A673 (cell line): ENCODE data around the gene SPRED2. TPM values are rescaled to one million over a fixed set of nuclear protein-coding genes. Genes with fewer than 3 reads are reported as not detected.

Source experiments
- BruUV-seq: library from RNA; stranded (reverse); fragments of 400-500 nt; replicated peaks from 2 replicates; lab custom pipeline; 2021; lab: Mats Ljungman, UMichigan
- CTCF ChIA-PET: fragments of 300-600 bp; sonication (Branson Sonifier 250); formaldehyde crosslinking; loops from one replicate; lab custom pipeline; 2022; ENCODE audit warnings: antibody characterized with exemption; lab: Charles Lee
- POLR2A ChIA-PET: fragments of 300-600 bp; sonication (Branson Sonifier 250); formaldehyde crosslinking; loops from one replicate; lab custom pipeline; 2022; ENCODE audit warnings: antibody characterized with exemption; ENCODE audit not compliant: low non-redundant PET; lab: Charles Lee
- DNase-seq: peaks from one replicate; pipeline ENCODE4 v3.0.0-alpha.2; 2015; ENCODE audit warnings: low spot score
- H3K27ac ChIP-seq: fragments of 200-600 bp; sonication (generic); 2 replicates; pipeline ENCODE4 v1.5.1; 2016; ENCODE audit warnings: mixed run types, low read depth, mild to moderate bottlenecking, mixed read lengths, antibody characterized with exemption, low read length; ENCODE audit not compliant: poor library complexity, severe bottlenecking
- H3K27me3 ChIP-seq: fragments of 200-600 bp; sonication (generic); replicated peaks from 2 replicates; pipeline ENCODE4 v1.6.1; 2017; ENCODE audit warnings: mixed run types, low read depth, mild to moderate bottlenecking, mixed read lengths, antibody characterized with exemption, low read length; ENCODE audit not compliant: insufficient read depth, poor library complexity
- H3K36me3 ChIP-seq: fragments of 200-600 bp; sonication (generic); 2 replicates; pipeline ENCODE4 v1.6.1; 2016; ENCODE audit warnings: mixed run types, mild to moderate bottlenecking, mixed read lengths, antibody characterized with exemption, low read length; ENCODE audit not compliant: insufficient read depth, poor library complexity, severe bottlenecking
- H3K4me1 ChIP-seq: fragments of 200-600 bp; sonication (generic); 2 replicates; pipeline ENCODE4 v1.6.1; 2017; ENCODE audit warnings: mixed run types, mild to moderate bottlenecking, mixed read lengths, antibody characterized with exemption, low read length; ENCODE audit not compliant: insufficient read depth, poor library complexity, severe bottlenecking
- H3K4me3 ChIP-seq: fragments of 200-600 bp; sonication (generic); 2 replicates; pipeline ENCODE4 v1.5.1; 2016; ENCODE audit warnings: low read depth, mixed run types, mild to moderate bottlenecking, mixed read lengths, low read length; ENCODE audit not compliant: poor library complexity, severe bottlenecking
- H3K9me3 ChIP-seq: fragments of 200-600 bp; sonication (generic); 2 replicates; pipeline ENCODE4 v1.6.1; 2016; ENCODE audit warnings: mixed run types, low read depth, mild to moderate bottlenecking, mixed read lengths, antibody characterized with exemption, low read length; ENCODE audit not compliant: poor library complexity, severe bottlenecking
- CTCF ChIP-seq: fragments of 300-800, 200-600 bp; sonication (generic); conservative IDR thresholded peaks from 2 replicates; pipeline ENCODE4 v1.5.1; 2017; ENCODE audit warnings: low read depth, mild to moderate bottlenecking, antibody characterized with exemption, low read length, moderate library complexity, mixed read lengths
- EZH2 ChIP-seq: fragments of 200-600 bp; sonication (generic); IDR thresholded peaks from 2 replicates; pipeline ENCODE4 v1.6.1; 2017; ENCODE audit warnings: borderline replicate concordance, low read depth, mild to moderate bottlenecking, mixed read lengths, antibody characterized with exemption, low read length; ENCODE audit not compliant: poor library complexity, severe bottlenecking
- intact Hi-C: fragments of 100-400 bp; cut with micrococcal nuclease; formaldehyde crosslinking; loops from one replicate; pipeline ENCODE4 v1.10.0; 2022; ENCODE audit not compliant: unreplicated experiment
- total RNA-seq: library from RNA; stranded (reverse); gene quantifications from 2 replicates; pipeline ENCODE4 v1.2.3, GENCODE V29; 2021

Gene SPRED2
- total RNA-seq, 1 experiment from 2014 or later = 79.4 TPM

GRCh38 chr2:65281627-65282351 lies 150.6 kb downstream of the SPRED2 start:
- intact Hi-C loops = no loop called here
- no peak overlapping the region for H3K27ac ChIP-seq
- ChIA-PET CTCF (interaction anchor here (0.5 kb wide), 1 partner anchor 18 kb away, joined by 3 read pairs; no protein-coding TSS in a partner anchor), POLR2A (interaction anchor here (0.9 kb wide), 1 partner anchor 1054 kb away, joined by 3 read pairs; no protein-coding TSS in a partner anchor)
- no peaks in the 10 kb centered on the region for H3K36me3 ChIP-seq
- BruUV-seq = no TSS peak
- H3K4me1 ChIP-seq = peaks cover 34% of the 10 kb centered on the region
- DNase-seq = peak; percentile 42
- no peak for TF ChIP-seq EZH2
- no peak for TF ChIP-seq CTCF
- no peak overlapping the region for H3K4me3 ChIP-seq
- no peaks in the 10 kb centered on the region for H3K27me3 ChIP-seq
- H3K9me3 ChIP-seq = no peaks in the 10 kb centered on the region

DNA sequence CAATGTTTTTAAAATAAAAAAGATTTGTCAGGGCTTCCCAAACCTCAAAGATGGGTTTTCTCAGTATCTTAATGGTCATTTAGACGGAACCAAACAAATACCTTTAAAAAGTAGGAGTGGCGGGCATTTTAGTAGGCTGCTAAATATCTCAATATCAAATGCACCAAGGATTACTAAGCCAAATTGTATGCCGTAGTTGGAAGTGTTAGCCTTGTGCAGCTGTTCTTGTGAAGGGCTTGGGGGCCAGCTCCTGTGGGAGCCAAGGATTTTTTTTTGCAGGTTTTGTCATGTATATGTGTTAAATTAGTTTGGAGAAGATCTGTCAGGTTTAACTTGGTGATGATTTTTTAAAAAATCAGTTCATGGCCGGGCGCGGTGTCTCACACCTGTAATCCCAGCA lies 152.6 kb downstream of the SPRED2 start:
- H3K27me3 ChIP-seq = no peaks in the 10 kb centered on the region
- H3K36me3 ChIP-seq = no peaks in the 10 kb centered on the region
- no peak overlapping the region for H3K4me3 ChIP-seq
- ChIA-PET POLR2A (no interaction called here), CTCF (no interaction called here)
- no TSS peak for BruUV-seq
- no peak overlapping the region for H3K27ac ChIP-seq
- DNase-seq = no peak
- intact Hi-C loops = no loop called here
- no peaks in the 10 kb centered on the region for H3K9me3 ChIP-seq
- no peak for TF ChIP-seq CTCF
- no peak for TF ChIP-seq EZH2
- peaks cover 52% of the 10 kb centered on the region for H3K4me1 ChIP-seq

DNA sequence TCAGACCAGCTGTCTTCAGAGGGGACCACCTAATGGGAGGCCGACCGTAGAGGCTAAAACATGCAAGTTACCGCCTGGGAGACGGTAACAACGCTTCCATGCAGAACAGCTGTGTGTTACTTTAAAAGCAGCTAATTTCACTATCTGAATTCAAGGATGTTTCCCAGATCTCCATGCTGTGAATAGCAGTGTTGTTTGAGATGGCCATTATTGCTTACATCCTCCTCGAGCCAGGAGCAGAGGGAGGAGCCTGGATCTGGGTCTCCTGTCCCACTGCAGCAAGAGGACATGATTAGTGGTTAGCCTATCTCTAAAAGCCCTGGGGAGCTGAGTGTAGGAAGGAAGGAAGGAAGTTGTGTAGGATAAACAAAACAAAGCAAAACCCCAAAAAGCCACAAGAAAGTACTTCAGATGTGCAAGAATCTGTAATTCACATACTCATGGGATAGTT lies 153.8 kb downstream of the SPRED2 start:
- DNase-seq = peak; percentile 83
- ChIA-PET POLR2A (no interaction called here), CTCF (no interaction called here)
- no peaks in the 10 kb centered on the region for H3K9me3 ChIP-seq
- peaks cover 52% of the 10 kb centered on the region for H3K4me1 ChIP-seq
- H3K27ac ChIP-seq = no peak overlapping the region
- no peaks in the 10 kb centered on the region for H3K36me3 ChIP-seq
- TF ChIP-seq CTCF = no peak
- no peak for TF ChIP-seq EZH2
- BruUV-seq = no TSS peak
- intact Hi-C loops = no loop called here
- no peak overlapping the region for H3K4me3 ChIP-seq
- H3K27me3 ChIP-seq = no peaks in the 10 kb centered on the region
